B cell (primary cell): Measurements from ENCODE around the gene SLC28A3.

Experiments
- CTCF ChIP-seq: fragments of 200-600 bp; IDR thresholded peaks from one replicate; pipeline ENCODE4 v1.8.0; 2022; ENCODE audit warnings: antibody characterized with exemption, mild to moderate bottlenecking
- EZH2 ChIP-seq: IDR thresholded peaks from 2 replicates; pipeline ENCODE4 v1.6.1; 2012; ENCODE audit warnings: borderline replicate concordance, low read depth, mild to moderate bottlenecking, moderate library complexity, low read length; ENCODE audit not compliant: insufficient read depth, poor library complexity, severe bottlenecking

- TF ChIP-seq CTCF (no peak), EZH2 (no peak)
Measured at GRCh38 chr9:84374516-84374915, 34.0 kb upstream of the SLC28A3 start.
